Gastrocnemius medialis (tissue), 4 donors: ENCODE data around the gene HACL1.

Experiments used
- POLR2A ChIP-seq, 2 donors: fragments of 450-650 bp; IDR thresholded peaks; one replicate each; pipeline ENCODE4 v1.6.1; 2017; ENCODE audit warnings: antibody characterized with exemption in 2 of 2, mild to moderate bottlenecking in 2 of 2, moderate library complexity in 2 of 2
- TF ChIP-seq, protein P1 (sequence below), 5 experiments: fragments of 450-650 bp in 3 of 5; fragments of 200-600 bp in 2 of 5; sonication (generic) in 2 of 5; IDR thresholded peaks in 4 of 5; conservative IDR thresholded peaks in 1 of 5; 1 replicate in 4 of 5; 2 replicates in 1 of 5; pipeline ENCODE4 v1.5.1; 2016 to 2019; ENCODE audit warnings: antibody characterized with exemption in 5 of 5, mild to moderate bottlenecking in 3 of 5, moderate library complexity in 3 of 5

DNA sequence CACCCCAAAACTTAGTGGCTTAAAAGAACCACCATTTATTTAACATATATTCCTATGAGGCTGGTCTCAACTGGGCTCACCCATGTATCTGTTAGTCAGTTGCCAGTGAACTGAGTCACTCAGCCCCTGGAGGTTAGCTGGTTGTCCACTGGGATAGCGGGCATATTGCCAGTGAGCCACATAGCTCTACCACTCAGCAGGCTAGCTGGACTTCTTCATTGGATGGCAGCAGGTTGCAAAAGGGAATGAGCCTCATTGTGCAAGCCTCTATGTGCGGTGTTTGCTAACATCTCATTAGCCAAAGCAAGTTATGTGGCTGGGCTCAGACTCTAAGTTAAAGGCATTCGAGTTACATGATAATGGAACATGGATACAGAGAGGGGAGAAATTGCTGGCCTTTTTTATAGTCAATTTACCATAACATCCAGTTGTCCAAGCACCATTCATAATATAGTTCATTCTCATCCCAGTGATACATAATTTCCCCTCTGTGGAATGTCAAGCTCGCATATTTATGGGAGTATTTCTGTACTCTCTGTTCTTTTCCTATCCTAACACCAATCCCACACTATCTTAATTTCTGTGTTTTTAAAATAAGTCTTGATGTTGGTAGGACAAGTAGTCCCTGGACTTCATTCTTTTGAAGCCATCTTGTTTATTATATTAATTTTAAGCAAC is 8.9 kb upstream of the HACL1 start:
- peak in 1 of 2 donors; percentile 12 for TF ChIP-seq POLR2A (IDR thresholded peaks at IDR 0.05)
- TF ChIP-seq, protein P1, sequence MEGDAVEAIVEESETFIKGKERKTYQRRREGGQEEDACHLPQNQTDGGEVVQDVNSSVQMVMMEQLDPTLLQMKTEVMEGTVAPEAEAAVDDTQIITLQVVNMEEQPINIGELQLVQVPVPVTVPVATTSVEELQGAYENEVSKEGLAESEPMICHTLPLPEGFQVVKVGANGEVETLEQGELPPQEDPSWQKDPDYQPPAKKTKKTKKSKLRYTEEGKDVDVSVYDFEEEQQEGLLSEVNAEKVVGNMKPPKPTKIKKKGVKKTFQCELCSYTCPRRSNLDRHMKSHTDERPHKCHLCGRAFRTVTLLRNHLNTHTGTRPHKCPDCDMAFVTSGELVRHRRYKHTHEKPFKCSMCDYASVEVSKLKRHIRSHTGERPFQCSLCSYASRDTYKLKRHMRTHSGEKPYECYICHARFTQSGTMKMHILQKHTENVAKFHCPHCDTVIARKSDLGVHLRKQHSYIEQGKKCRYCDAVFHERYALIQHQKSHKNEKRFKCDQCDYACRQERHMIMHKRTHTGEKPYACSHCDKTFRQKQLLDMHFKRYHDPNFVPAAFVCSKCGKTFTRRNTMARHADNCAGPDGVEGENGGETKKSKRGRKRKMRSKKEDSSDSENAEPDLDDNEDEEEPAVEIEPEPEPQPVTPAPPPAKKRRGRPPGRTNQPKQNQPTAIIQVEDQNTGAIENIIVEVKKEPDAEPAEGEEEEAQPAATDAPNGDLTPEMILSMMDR (IDR thresholded peaks at IDR 0.05 in 4 of 5, conservative IDR thresholded peaks at IDR 0.05 in 1 of 5) = no peak
